Chondrocyte (in vitro differentiated cells): ENCODE results near the gene ZNHIT3. TPM values are rescaled to one million over a fixed set of nuclear protein-coding genes. Genes with fewer than 3 reads are reported as not detected.

Source experiments
- DNase-seq: peaks from one replicate; pipeline ENCODE4 v3.0.0; 2021; ENCODE audit warnings: mixed read lengths, low spot score
- H3K27ac Mint-ChIP-seq: one replicate; pipeline ENCODE4 v1.8.0; 2021; ENCODE audit warnings: mild to moderate bottlenecking, moderate library complexity, mixed read lengths; ENCODE audit not compliant: unreplicated experiment
- H3K27me3 Mint-ChIP-seq: 2 replicates; pipeline ENCODE4 v1.8.0; 2021; ENCODE audit warnings: low read depth, mixed read lengths
- H3K36me3 Mint-ChIP-seq: 2 replicates; pipeline ENCODE4 v1.8.0; 2021; ENCODE audit warnings: low read depth, mixed read lengths
- H3K4me1 Mint-ChIP-seq: 2 replicates; pipeline ENCODE4 v1.8.0; 2021; ENCODE audit warnings: low read depth, mild to moderate bottlenecking, mixed read lengths
- H3K4me3 Mint-ChIP-seq: one replicate; pipeline ENCODE4 v1.8.0; 2021; ENCODE audit warnings: mild to moderate bottlenecking, moderate library complexity, mixed read lengths; ENCODE audit not compliant: unreplicated experiment
- H3K9me3 Mint-ChIP-seq: 2 replicates; pipeline ENCODE4 v1.8.0; 2021; ENCODE audit warnings: low read depth, mixed read lengths
- total RNA-seq: library from RNA; stranded (reverse); gene quantifications from 3 replicates; pipeline ENCODE4 v1.2.1, GENCODE V29; 2021
- TF ChIP-seq, protein P1 (sequence below): fragments of 200-600 bp; sonication (generic); IDR thresholded peaks from 2 replicates; pipeline ENCODE4 v1.5.0; 2021; ENCODE audit warnings: antibody characterized with exemption, mild to moderate bottlenecking, moderate library complexity

The ZNHIT3 gene
- total RNA-seq, 1 donor from 2014 or later: 25.2 TPM

DNA sequence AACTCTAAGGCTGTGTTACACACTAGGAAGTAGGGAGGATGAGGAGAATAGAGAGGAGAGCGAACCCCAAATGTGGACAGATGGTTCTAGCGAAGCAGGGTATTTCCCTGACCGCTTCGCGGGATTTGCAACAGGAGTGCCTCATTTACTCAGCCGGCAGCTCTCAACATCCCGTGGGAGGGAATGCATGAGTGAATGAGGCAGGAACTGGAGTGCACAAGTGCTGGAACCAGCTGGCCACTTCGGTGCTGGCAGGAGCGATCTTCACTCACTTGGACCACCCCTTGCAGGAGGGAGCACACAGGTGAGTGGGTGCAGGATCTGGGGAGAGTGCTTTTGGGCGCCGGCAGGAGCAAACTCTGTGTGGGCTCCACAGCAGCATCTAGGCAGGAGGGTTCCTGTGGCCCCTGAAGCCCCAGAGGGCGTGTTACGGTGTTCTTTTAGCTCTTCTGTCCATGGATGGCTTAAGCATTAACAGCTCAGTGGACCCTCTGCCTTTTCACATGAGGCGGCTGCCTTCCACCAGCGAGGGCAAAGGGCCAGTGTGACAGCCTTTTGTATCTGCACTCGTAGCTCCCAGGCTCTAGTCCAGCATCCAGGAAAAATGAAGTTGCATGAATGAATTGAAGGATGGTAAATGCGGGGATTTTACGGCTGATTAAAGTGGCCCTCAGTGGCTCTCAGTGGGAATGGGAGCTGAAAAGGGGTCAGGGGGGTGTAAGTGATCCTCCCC lies 17.4 kb upstream of the ZNHIT3 start:
- H3K36me3 Mint-ChIP-seq: no peaks in the 10 kb centered on the region

DNA sequence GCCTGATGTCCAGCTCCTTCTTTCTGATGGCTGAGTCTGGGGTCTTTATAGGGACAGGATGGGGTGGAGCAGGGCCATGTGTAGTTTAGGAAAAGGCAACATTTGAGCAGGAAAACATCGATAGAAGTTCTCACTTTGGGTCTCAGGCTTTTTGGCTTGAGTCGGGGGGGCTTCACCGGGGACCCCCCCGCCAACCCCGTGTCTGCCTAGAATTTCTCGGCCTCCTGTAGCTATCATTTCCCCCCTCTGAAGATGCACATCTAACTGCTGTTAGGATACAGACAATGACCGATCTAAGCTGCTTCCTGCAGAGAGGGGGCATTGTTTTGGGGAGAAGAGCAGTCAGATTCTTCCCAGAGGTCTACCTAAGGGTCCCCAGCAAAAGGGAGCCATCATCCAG lies 16.7 kb upstream of the ZNHIT3 start:
- H3K9me3 Mint-ChIP-seq: no peaks in the 10 kb centered on the region
- DNase-seq: peak; percentile 15
- no peaks in the 10 kb centered on the region for H3K4me1 Mint-ChIP-seq
- H3K36me3 Mint-ChIP-seq: no peaks in the 10 kb centered on the region
- TF ChIP-seq, protein P1, sequence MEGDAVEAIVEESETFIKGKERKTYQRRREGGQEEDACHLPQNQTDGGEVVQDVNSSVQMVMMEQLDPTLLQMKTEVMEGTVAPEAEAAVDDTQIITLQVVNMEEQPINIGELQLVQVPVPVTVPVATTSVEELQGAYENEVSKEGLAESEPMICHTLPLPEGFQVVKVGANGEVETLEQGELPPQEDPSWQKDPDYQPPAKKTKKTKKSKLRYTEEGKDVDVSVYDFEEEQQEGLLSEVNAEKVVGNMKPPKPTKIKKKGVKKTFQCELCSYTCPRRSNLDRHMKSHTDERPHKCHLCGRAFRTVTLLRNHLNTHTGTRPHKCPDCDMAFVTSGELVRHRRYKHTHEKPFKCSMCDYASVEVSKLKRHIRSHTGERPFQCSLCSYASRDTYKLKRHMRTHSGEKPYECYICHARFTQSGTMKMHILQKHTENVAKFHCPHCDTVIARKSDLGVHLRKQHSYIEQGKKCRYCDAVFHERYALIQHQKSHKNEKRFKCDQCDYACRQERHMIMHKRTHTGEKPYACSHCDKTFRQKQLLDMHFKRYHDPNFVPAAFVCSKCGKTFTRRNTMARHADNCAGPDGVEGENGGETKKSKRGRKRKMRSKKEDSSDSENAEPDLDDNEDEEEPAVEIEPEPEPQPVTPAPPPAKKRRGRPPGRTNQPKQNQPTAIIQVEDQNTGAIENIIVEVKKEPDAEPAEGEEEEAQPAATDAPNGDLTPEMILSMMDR: no peak
- no peak overlapping the region for H3K4me3 Mint-ChIP-seq
- peaks cover 50% of the 10 kb centered on the region for H3K27me3 Mint-ChIP-seq
- H3K27ac Mint-ChIP-seq: no peak overlapping the region

More for the DNA sequence above, 17.4 kb upstream of the ZNHIT3 start:
- TF ChIP-seq, protein P1: no peak
- Mint-ChIP-seq H3K4me3 (no peak overlapping the region), H3K27ac (no peak overlapping the region), H3K27me3 (peaks cover 50% of the 10 kb centered on the region), H3K4me1 (no peaks in the 10 kb centered on the region), H3K9me3 (no peaks in the 10 kb centered on the region)
- DNase-seq: peak; percentile 50

DNA sequence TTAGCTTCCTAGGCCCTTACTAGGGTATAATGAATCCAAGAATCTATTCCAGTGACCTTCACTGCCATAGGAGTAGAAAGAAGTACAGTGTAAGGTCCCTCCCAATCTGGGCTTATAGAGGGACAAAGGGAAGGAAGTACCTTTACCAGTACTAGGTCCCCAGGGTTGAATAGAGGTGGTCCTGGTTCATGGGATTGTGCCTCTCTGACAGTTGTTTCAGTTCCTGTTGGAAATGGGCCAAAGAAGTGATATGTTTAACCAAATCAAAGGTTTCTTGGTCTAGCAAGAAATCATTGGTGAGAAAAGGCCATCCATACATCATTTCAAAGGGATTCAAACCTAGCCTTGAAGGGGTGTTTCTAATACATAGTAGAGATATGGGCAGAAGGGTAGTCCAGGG lies 16.0 kb upstream of the ZNHIT3 start:
- peaks cover 54% of the 10 kb centered on the region for H3K27me3 Mint-ChIP-seq
- TF ChIP-seq, protein P1: no peak

DNA sequence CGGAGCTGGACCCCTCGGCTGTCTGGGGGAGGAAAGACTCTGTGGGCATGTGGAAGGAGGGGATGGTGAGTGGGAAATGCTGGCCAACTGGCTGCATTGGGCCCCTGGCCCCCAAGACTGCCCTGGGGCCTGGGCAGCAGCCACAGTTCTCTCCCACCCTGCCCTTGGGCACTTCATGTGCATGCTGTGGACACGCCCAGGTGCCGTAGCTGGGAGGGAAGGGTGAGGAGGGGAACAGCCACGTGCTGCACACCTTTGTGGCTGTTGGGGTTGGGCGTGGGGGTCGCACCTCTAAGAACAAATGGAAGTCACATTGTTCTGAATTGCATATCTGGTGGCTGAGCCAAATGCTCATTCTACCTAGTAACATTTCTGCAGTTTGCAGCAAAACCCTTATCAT lies 11.9 kb upstream of the ZNHIT3 start:
- Mint-ChIP-seq H3K4me1 (no peaks in the 10 kb centered on the region), H3K9me3 (no peaks in the 10 kb centered on the region), H3K36me3 (no peaks in the 10 kb centered on the region), H3K27me3 (peaks cover 61% of the 10 kb centered on the region), H3K27ac (no peak overlapping the region), H3K4me3 (no peak overlapping the region)
- TF ChIP-seq, protein P1: no peak
- DNase-seq: peak; percentile 77

More for the DNA sequence above, 16.0 kb upstream of the ZNHIT3 start:
- no peaks in the 10 kb centered on the region for H3K4me1 Mint-ChIP-seq
- DNase-seq: no peak
- no peaks in the 10 kb centered on the region for H3K9me3 Mint-ChIP-seq
- H3K27ac Mint-ChIP-seq: no peak overlapping the region
- no peak overlapping the region for H3K4me3 Mint-ChIP-seq
- H3K36me3 Mint-ChIP-seq: no peaks in the 10 kb centered on the region

DNA sequence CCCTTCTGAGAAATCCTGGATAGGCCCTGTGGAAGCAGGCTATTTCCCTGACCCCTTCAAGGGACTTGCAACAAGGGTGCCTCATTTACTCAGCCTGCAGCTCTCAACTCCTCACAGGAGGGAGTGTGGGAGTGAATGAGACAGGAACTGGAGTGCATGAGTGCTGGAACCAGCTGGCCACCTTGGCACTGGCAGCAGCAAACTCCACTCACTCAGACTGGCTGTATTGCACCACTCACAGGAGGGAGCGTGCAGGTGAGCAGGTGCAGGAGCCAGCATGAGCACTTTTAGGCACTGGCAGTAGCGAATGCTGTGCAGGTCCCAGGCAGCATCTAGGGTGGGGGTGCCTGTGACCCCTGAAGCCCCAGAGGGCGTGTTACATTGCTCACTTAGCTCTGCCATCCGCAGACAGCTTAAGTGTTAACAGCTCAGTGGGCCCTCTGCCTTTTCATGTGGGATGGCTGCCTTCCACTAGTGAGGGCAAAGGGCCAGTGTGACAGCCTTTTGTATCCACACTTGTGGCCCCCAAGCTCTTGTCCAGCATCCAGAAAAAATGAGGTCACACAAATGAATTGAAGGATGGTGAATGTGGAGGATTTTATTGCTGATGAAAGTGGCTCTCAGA lies 11.0 kb upstream of the ZNHIT3 start:
- TF ChIP-seq, protein P1: no peak
- no peaks in the 10 kb centered on the region for H3K4me1 Mint-ChIP-seq
- H3K27me3 Mint-ChIP-seq: peaks cover 58% of the 10 kb centered on the region
- H3K9me3 Mint-ChIP-seq: no peaks in the 10 kb centered on the region
- no peaks in the 10 kb centered on the region for H3K36me3 Mint-ChIP-seq
- H3K27ac Mint-ChIP-seq: no peak overlapping the region
- no peak for DNase-seq
- no peak overlapping the region for H3K4me3 Mint-ChIP-seq
